ENCODE results near the gene GRAMD1B.

The GRAMD1B gene

GRCh38 chr11:123409456-123410217, 20.4 kb upstream of the GRAMD1B start:
- no peak for DNase-seq (ENCODE audit: low read depth)

DNA sequence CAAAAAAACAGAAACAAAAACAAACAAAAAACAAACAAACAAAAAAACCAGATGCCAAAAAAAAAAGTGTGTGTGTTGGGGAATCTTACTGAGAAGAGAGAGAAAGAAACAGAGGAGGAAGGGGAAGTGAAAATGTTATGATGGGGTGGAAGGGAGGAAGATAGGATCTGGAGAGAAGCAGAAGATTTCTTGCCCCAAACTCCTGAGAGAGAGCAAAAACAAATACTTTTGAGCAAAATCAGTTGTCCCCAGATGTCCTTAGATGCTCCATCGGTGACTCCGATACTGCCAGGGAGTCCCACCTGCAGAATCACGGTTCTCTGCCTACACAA, 19.9 kb upstream of the GRAMD1B start:
- no peak for DNase-seq (ENCODE audit: low read depth)

- no peak for DNase-seq (ENCODE audit: low read depth)
Observed at GRCh38 chr11:123413636-123414035, 16.4 kb upstream of the GRAMD1B start.

DNA sequence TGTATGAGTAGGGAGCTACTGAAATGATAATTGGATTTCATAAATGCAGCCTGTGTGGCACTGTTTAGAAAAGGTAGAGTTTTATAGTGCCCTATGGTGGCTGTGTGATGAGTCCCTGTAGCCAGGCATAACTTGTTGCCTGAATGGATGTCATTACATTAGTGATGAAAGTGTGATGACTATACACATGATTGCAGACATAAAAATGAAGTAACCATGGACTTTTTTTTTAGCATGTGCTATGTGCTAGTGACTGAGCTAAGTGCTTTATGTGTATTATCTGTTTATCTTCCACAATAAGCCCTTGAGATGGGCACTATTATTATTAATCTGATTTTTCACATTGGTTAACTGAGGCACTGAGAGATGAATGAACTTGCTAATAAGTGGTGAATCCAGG, 13.5 kb upstream of the GRAMD1B start:
- DNase-seq (ENCODE audit: low read depth): no peak

- DNase-seq (ENCODE audit: low read depth): no peak
Observed at GRCh38 chr11:123418351-123419114, 11.5 kb upstream of the GRAMD1B start.

DNA sequence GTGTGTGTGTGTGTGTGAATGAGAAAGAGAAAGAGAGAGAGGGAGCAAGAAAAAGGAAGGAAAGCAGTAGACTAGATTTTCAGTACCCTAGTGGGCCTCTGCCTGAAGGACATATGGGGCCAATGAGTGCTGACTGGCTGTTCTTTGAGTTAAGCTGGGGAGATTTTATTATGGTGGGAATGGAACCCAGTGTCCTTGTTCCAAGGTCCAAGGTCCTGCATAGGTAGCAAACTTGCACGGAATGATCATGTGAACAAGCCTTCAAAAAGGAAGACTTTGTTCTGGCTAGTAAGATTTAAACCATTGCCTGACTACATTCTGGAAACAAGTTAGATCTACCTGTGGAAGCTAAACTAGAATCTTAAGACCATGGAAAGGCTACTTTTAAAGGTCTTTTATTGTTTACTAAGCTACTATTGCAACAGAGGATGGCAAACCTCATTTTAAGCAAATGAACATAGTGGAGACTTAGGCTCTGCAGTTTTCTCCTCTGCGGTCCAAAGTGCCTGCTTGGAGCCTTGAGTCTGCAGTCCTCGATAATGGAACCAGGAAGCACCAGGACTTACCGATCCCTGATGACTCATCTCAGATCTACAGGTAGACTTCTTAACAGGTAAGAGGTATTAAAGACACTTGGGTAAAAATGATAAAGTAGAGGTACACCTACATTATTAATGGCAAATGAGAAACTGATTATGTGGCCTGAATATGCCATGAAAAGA, 10.2 kb upstream of the GRAMD1B start:
- no peak for DNase-seq (ENCODE audit: low read depth)

- DNase-seq (ENCODE audit: low read depth): no peak
Observed at GRCh38 chr11:123421589-123421988, 8.5 kb upstream of the GRAMD1B start.

DNA sequence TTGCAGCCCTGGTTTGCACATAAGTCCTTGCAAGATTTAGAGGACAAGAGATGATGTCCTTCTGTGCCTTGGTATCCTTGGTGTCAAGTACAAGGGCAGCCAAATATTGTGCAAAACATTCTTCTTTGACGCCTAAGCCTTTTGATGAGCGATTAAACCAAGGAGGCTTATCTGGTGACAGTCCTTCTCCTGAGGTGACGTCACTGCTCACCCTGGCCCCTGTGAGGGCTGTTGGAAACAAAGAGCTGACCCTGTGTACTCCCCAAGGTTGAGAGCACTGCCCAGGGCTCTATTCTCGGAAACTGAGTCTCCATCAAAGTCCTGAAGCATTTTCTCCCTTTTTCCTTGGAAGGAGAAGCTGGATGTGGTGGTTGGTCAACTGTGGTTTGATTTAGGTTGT, 4.7 kb upstream of the GRAMD1B start:
- DNase-seq (ENCODE audit: low read depth): no peak

DNA sequence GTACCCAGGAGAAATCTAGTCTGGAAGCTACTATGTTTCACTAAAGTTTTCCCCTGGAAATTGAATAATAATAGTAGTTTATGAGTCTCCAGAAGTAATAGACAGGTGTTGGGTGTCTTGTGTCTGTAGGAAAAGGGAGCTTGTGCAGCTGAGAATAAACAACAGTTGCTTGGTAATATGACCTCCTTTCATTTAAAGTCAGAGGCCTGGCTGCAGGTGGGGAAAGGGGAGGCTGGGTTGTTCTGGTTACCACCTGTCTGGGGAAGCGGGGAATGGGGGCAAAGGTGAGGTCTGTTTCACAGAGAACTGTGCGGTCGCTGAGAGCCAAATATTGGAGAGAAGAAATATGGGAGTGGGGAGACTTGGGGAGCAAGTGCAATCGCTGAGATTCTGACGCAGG, 3.3 kb upstream of the GRAMD1B start:
- DNase-seq (ENCODE audit: low read depth): no peak

- DNase-seq (ENCODE audit: low read depth): no peak
Observed at GRCh38 chr11:123427405-123427804, 2.7 kb upstream of the GRAMD1B start.

- no peak for DNase-seq (ENCODE audit: low read depth)
Observed at GRCh38 chr11:123428116-123428715, 1.9 kb upstream of the GRAMD1B start.

DNA sequence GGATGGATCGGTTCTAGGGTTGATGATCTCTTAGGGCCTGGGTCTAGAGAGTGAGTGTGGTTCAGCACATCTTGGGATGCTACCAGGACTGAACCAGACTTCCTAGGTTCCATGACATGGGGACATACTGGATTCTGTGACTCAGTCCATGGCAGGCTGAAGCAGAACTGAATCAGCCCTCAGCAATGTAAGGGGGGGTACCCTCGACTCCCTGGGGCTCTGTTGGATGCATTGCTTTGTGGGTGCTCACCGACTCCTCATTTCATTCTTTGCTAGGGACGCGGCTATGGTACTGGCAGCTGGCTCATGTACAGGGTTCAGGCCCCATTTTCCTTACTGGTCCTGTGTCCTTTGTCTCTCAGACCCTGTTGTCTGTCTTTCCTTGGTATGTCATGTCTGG, 733 bp upstream of the GRAMD1B start:
- DNase-seq (ENCODE audit: low read depth): no peak

DNA sequence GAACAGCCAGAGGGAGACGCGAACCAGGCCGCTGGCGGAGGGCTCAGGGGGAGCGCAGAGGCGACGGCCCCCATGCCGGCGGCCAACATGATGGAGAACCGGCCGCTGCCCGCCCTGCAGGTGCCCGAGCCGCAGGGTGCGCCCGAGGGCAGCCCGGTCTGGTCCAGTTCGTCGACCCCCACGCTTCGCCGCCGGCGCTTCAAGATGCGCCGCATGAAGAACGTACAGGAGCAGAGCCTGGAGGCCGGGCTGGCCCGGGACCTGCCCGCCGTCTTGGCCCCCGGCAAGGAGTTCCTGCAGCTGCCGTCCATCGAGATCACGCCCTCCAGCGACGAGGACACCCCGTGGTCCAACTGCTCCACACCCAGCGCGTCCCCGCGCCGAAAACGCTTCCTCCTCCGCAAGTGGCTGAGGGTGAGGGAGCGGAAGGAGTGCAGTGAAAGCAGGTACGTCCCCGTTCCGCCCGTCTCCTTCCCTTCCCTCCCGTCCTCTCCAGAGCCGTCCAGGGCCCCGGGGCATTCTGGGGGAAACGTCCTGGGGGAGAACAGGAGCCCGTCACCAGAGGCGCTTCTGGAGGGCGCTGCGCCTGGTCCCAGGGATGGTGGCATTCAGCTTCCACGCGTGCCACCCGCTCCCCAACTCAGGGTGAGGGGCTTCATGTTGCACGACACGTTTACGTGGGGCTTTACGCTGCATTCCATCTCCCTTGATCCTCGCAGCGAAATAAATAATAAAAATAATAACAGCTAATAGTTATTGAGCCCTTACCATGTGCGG, 840 bp downstream of the GRAMD1B start:
- no peak for DNase-seq (ENCODE audit: low read depth)

DNA sequence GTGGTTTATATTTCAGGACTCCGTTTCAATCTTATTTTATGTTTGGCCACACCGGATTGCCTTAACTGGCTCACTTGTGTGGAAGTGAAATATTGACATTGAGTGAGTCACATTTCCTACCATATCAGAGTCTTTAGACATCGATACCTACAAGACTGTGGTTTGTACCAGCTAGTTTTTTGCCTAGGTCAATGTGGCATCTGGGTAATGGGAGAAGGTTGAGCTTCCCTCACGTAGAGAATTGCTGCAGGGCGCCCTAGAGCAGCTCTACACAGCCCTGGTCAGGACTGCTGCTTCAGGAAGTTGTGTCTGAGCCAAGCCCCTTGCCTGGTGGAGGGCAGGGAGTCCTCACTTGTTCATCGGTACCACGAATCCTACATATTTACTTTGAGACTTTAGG, 1.6 kb downstream of the GRAMD1B start:
- DNase-seq (ENCODE audit: low read depth): no peak

DNA sequence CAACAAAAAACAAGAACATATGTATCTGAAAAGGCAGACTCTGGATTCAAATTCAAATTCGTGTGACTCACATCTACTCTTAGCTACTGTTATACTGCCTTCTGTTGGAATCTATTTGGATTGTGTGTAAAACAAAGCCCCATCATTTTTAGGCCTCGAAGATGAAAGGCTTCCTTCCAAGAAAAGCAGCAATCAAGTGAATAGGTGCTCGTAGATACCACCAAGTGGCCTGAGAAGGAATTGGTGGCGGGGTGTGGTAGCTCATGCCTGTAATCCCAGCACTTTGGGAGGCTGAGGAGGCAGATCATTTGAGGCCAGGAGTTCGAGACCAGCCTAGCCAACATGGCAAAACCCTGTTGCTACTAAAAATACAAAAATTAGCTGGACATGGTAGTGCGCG, 4.2 kb downstream of the GRAMD1B start:
- no peak for DNase-seq (ENCODE audit: low read depth)

DNA sequence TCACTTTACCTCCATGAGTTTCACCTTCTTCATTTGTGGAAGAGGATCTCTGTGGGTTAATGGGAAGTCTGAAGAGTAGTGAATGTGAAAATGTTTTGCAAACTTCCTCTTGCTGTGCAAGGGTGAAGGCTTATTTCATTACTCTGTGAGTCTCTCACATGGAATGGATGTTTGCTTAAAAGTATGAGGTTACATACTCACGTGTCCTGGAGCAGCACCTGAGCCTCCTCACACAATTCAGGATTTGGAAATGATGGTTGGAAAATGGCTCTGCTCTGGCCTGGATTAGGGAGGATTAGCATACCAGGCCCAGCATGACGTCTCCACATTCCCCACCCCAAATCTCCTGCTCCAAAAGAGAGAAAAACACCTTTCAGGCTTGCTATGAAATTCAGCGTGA, 4.8 kb downstream of the GRAMD1B start:
- DNase-seq (ENCODE audit: low read depth): no peak

DNA sequence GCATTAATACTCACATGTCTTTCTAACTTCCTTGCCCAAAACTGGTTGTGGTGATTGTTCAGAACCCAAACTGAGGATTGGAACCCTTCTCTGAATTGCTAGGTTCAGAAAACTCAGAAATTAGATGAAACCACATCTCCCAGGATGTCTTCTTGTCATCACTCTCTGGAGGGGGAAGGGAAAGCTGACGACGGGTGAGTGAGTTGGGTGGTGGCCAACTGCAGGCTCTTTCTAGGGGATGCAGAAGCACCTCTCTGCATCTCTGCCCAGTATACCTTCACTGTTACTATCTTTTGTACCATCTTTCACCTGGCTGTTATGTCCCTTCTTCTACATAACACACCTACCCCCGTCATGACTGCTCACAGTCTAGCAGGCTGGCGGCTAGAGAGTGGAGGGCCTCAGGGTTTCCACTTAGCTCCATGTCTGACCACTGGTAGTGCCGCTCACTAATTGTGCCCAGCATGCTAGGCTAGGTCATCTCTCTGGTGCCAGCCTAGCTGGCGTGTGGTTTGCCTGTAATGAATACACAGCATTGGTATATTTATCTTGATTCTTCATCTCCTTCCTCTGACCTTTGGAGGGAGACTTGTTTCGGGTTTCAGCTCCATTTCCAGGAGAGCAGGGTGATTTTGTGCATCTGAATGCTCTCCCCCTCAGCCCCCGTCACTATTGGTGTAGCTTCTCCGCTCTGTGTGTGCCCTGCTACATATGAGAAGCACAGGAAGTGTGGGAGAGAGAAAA, 7.3 kb downstream of the GRAMD1B start:
- DNase-seq (ENCODE audit: low read depth): no peak

GRCh38 chr11:123438131-123438627, 8.1 kb downstream of the GRAMD1B start:
- no peak for DNase-seq (ENCODE audit: low read depth)

DNA sequence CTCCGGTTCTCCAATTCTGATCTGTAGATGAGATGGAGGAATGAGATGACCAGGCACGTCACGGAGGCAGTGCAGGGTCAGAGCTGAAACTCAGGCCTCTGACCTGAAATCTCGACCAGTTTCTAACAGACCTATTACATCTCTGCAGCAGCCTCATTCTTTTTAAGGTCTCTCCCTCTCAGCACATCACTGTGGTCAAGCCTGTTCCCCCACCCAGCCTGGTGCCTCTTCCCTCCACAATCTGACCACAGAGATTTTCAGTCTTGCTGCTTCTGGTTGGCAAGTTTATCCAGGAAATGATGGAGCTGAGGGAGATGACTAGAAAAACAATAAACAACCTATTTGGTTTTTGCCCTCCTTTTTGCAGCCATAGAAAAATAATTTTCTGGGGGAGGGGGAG, 9.5 kb downstream of the GRAMD1B start:
- DNase-seq (ENCODE audit: low read depth): no peak

DNA sequence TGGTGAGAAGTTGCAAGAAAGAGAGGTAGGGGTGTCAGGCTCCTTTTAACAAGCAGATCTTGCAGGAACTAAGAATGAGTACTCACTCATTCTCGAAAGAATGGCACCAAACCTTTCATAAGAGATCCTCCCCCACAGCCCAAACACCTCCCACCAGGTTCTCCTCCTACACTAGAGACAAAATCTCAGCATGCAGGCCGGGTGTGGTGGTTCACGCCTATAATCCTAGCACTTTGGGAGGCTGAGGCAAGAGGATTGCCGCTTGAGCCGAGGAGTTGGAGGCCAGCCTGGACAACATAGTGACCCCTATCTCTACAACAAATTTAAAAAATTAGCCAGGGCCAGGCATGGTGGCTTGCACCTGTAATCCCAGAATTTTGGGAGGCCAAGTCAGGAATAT, 11.1 kb downstream of the GRAMD1B start:
- no peak for DNase-seq (ENCODE audit: low read depth)
